Nephron (organoid): ENCODE data around the gene MBTPS1.

Experiments used
- H3K27ac Mint-ChIP-seq, 3 experiments: 2 replicates each; pipeline ENCODE4 v1.8.0; 2020; ENCODE audit warnings: mixed read lengths in 3 of 3, mild to moderate bottlenecking in 2 of 3, moderate library complexity in 1 of 3
- H3K27me3 Mint-ChIP-seq: 2 replicates; pipeline ENCODE4 v1.8.0; 2021; ENCODE audit warnings: low read depth, mild to moderate bottlenecking, moderate library complexity, mixed read lengths
- H3K36me3 Mint-ChIP-seq: 2 replicates; pipeline ENCODE4 v1.8.0; 2020; ENCODE audit warnings: low read depth, mixed read lengths
- H3K4me1 Mint-ChIP-seq: 2 replicates; pipeline ENCODE4 v1.8.0; 2020; ENCODE audit warnings: mixed read lengths
- H3K4me3 Mint-ChIP-seq, 3 experiments: 2 replicates each; pipeline ENCODE4 v1.8.0; 2020; ENCODE audit warnings: mild to moderate bottlenecking in 3 of 3, mixed read lengths in 3 of 3, moderate library complexity in 2 of 3
- H3K9me3 Mint-ChIP-seq: 2 replicates; pipeline ENCODE4 v1.8.0; 2020; ENCODE audit warnings: mixed read lengths
- CTCF ChIP-seq, 3 experiments: fragments of 200-600 bp; sonication (generic); IDR thresholded peaks; one replicate each; pipeline ENCODE4 v1.5.0; 2021; ENCODE audit warnings: antibody characterized with exemption in 3 of 3; ENCODE audit not compliant: unreplicated experiment in 3 of 3

The MBTPS1 gene

GRCh38 chr16:84116720-84117493 lies at the start of gene MBTPS1:
Gene MBTPS1 (minus strand): TSS chr16:84116942. CDS start chr16:84101783, 15,159 bp downstream.
- no peaks in the 10 kb centered on the region for H3K9me3 Mint-ChIP-seq
- no peak for TF ChIP-seq CTCF (IDR thresholded peaks at IDR 0.05; ENCODE audit: unreplicated experiment in 3 of 3)
- peak within 1 kb of the TSS; percentile 96 to 99 (median 98) for H3K27ac Mint-ChIP-seq
- H3K36me3 Mint-ChIP-seq, result peaks cover 3% of the 10 kb centered on the region
- peak within 1 kb of the TSS; percentile 94 to 97 (median 96) for H3K4me3 Mint-ChIP-seq
- no peaks in the 10 kb centered on the region for H3K27me3 Mint-ChIP-seq
- H3K4me1 Mint-ChIP-seq, result peaks cover 14% of the 10 kb centered on the region

GRCh38 chr16:84165746-84166145 lies 49.0 kb upstream of the MBTPS1 start:
- Mint-ChIP-seq H3K9me3 (no peaks in the 10 kb centered on the region), H3K4me3 (no peak overlapping the region), H3K27ac (no peak overlapping the region), H3K4me1 (peaks cover 5% of the 10 kb centered on the region), H3K27me3 (peaks cover 25% of the 10 kb centered on the region), H3K36me3 (no peaks in the 10 kb centered on the region)
- no peak for TF ChIP-seq CTCF (IDR thresholded peaks at IDR 0.05; ENCODE audit: unreplicated experiment in 3 of 3)

- no peak overlapping the region for H3K4me3 Mint-ChIP-seq
- no peaks in the 10 kb centered on the region for H3K9me3 Mint-ChIP-seq
- peak overlapping the region in 2 of 3 experiments; percentile 47 to 56 for H3K27ac Mint-ChIP-seq
- TF ChIP-seq CTCF (IDR thresholded peaks at IDR 0.05; ENCODE audit: unreplicated experiment in 3 of 3), result no peak
- no peaks in the 10 kb centered on the region for H3K36me3 Mint-ChIP-seq
- H3K27me3 Mint-ChIP-seq, result peaks cover 48% of the 10 kb centered on the region
- peaks cover 5% of the 10 kb centered on the region for H3K4me1 Mint-ChIP-seq
Measured at GRCh38 chr16:84161801-84162200, 45.1 kb upstream of the MBTPS1 start.

GRCh38 chr16:84161037-84161436 lies 44.3 kb upstream of the MBTPS1 start:
- H3K9me3 Mint-ChIP-seq, result no peaks in the 10 kb centered on the region
- no peaks in the 10 kb centered on the region for H3K36me3 Mint-ChIP-seq
- peaks cover 48% of the 10 kb centered on the region for H3K27me3 Mint-ChIP-seq
- no peak for TF ChIP-seq CTCF (IDR thresholded peaks at IDR 0.05; ENCODE audit: unreplicated experiment in 3 of 3)
- H3K4me1 Mint-ChIP-seq, result peaks cover 5% of the 10 kb centered on the region
- H3K4me3 Mint-ChIP-seq, result no peak overlapping the region
- H3K27ac Mint-ChIP-seq, result no peak overlapping the region

- Mint-ChIP-seq H3K27me3 (peaks cover 43% of the 10 kb centered on the region), H3K36me3 (no peaks in the 10 kb centered on the region), H3K9me3 (no peaks in the 10 kb centered on the region), H3K4me3 (no peak overlapping the region), H3K27ac (no peak overlapping the region), H3K4me1 (peaks cover 5% of the 10 kb centered on the region)
- TF ChIP-seq CTCF (IDR thresholded peaks at IDR 0.05; ENCODE audit: unreplicated experiment in 3 of 3), result no peak
Measured at GRCh38 chr16:84159800-84160199, 43.1 kb upstream of the MBTPS1 start.

GRCh38 chr16:84159007-84159406 lies 42.3 kb upstream of the MBTPS1 start:
- no peaks in the 10 kb centered on the region for H3K9me3 Mint-ChIP-seq
- no peaks in the 10 kb centered on the region for H3K36me3 Mint-ChIP-seq
- no peak overlapping the region for H3K27ac Mint-ChIP-seq
- peaks cover 38% of the 10 kb centered on the region for H3K27me3 Mint-ChIP-seq
- no peak overlapping the region for H3K4me3 Mint-ChIP-seq
- no peak for TF ChIP-seq CTCF (IDR thresholded peaks at IDR 0.05; ENCODE audit: unreplicated experiment in 3 of 3)
- H3K4me1 Mint-ChIP-seq, result peaks cover 5% of the 10 kb centered on the region
